Neuronal stem cell (in vitro differentiated cells): ENCODE results near the gene CLNK.
A peak's percentile ranks its signal among the peaks of the same experiment; 100 is the strongest.

Source experiments
- DNase-seq: peaks from one replicate; pipeline ENCODE4 v3.0.0-alpha.2; 2013; ENCODE audit warnings: low spot score
- H2AFZ ChIP-seq: one replicate; pipeline ENCODE4 v1.6.1; 2013; ENCODE audit warnings: mild to moderate bottlenecking, low read length, inconsistent platforms
- H2AK5ac ChIP-seq: 2 replicates; pipeline ENCODE4 v1.6.1; 2013; ENCODE audit warnings: low read depth, mild to moderate bottlenecking, inconsistent platforms, low read length, moderate library complexity, mixed read lengths
- H2BK120ac ChIP-seq: 2 replicates; pipeline ENCODE4 v1.6.1; 2013; ENCODE audit warnings: low read depth, mild to moderate bottlenecking, inconsistent platforms, low read length, moderate library complexity, mixed read lengths
- H2BK12ac ChIP-seq: one replicate; pipeline ENCODE4 v1.6.1; 2013; ENCODE audit warnings: low read length, inconsistent platforms
- H2BK15ac ChIP-seq: 2 replicates; pipeline ENCODE4 v1.6.1; 2013; ENCODE audit warnings: mild to moderate bottlenecking, low read length, inconsistent platforms, mixed read lengths
- H2BK5ac ChIP-seq: one replicate; pipeline ENCODE4 v1.6.1; 2013; ENCODE audit warnings: inconsistent platforms, mild to moderate bottlenecking, low read length, moderate library complexity
- H3K14ac ChIP-seq: one replicate; pipeline ENCODE4 v1.6.1; 2013; ENCODE audit warnings: low read length, inconsistent platforms
- H3K18ac ChIP-seq: 2 replicates; pipeline ENCODE4 v1.6.1; 2013; ENCODE audit warnings: low read length, inconsistent platforms
- H3K23ac ChIP-seq: 2 replicates; pipeline ENCODE4 v1.6.1; 2013; ENCODE audit warnings: low read depth, mild to moderate bottlenecking, mixed read lengths, low read length, inconsistent platforms; ENCODE audit not compliant: poor library complexity
- H3K27ac ChIP-seq: replicated peaks from 3 replicates; pipeline ENCODE4 v1.5.1; 2013; ENCODE audit warnings: low read length, inconsistent platforms
- H3K27me3 ChIP-seq, 3 experiments: 2 replicates each; pipeline ENCODE4 v1.6.1; 2013; ENCODE audit warnings: low read length in 3 of 3, mild to moderate bottlenecking in 2 of 3, inconsistent platforms in 1 of 3, low read depth in 1 of 3, mixed read lengths in 1 of 3, moderate library complexity in 1 of 3; ENCODE audit not compliant: control insufficient read depth in 3 of 3, insufficient read depth in 3 of 3
- H3K36me3 ChIP-seq, 2 donors: replicated peaks in 1 of 2; 2 replicates each; pipeline ENCODE4 v1.6.1; 2013; ENCODE audit warnings: low read length in 2 of 2; ENCODE audit not compliant: control insufficient read depth in 2 of 2, insufficient read depth in 2 of 2
- H3K4ac ChIP-seq: 2 replicates; pipeline ENCODE4 v1.6.1; 2013; ENCODE audit warnings: inconsistent platforms, mild to moderate bottlenecking, low read length, moderate library complexity
- H3K4me1 ChIP-seq, 2 donors: 1 replicate in 1 of 2; 2 replicates in 1 of 2; pipeline ENCODE4 v1.6.1; 2013; ENCODE audit warnings: low read length in 2 of 2, low read depth in 1 of 2; ENCODE audit not compliant: control insufficient read depth in 2 of 2, insufficient read depth in 1 of 2
- H3K4me2 ChIP-seq: one replicate; pipeline ENCODE4 v1.6.1; 2013; ENCODE audit warnings: mild to moderate bottlenecking, low read length, inconsistent platforms; ENCODE audit not compliant: insufficient read depth, poor library complexity, severe bottlenecking
- H3K4me3 ChIP-seq, 2 donors: 2 replicates each; pipeline ENCODE4 v1.5.1; 2013; ENCODE audit warnings: low read length in 2 of 2, mild to moderate bottlenecking in 2 of 2, inconsistent platforms in 1 of 2, moderate library complexity in 1 of 2
- H3K79me1 ChIP-seq: one replicate; pipeline ENCODE4 v1.6.1; 2013; ENCODE audit warnings: low read depth, mild to moderate bottlenecking, inconsistent platforms, low read length, moderate library complexity
- H3K9ac ChIP-seq: one replicate; pipeline ENCODE4 v1.6.1; 2013; ENCODE audit warnings: mild to moderate bottlenecking, low read depth, low read length, inconsistent platforms; ENCODE audit not compliant: poor library complexity
- H3K9me3 ChIP-seq, 2 donors: replicated peaks in 1 of 2; 2 replicates each; pipeline versions ENCODE3 to v1.6.1; 2013; ENCODE audit warnings: low read length in 2 of 2, mild to moderate bottlenecking in 2 of 2, inconsistent platforms in 1 of 2, low read depth in 1 of 2, mixed read lengths in 1 of 2, moderate library complexity in 1 of 2; ENCODE audit not compliant: control insufficient read depth in 2 of 2, insufficient read depth in 1 of 2
- H4K8ac ChIP-seq: one replicate; pipeline ENCODE4 v1.6.1; 2013; ENCODE audit warnings: low read depth, mild to moderate bottlenecking, inconsistent platforms, low read length, moderate library complexity
- H4K91ac ChIP-seq: one replicate; pipeline ENCODE4 v1.6.1; 2013; ENCODE audit warnings: low read length, low read depth, mild to moderate bottlenecking, inconsistent platforms; ENCODE audit not compliant: poor library complexity
- WGBS, 2 donors: extraction: QIAGEN DNeasy Blood & Tissue Kit; methylation state at CpG; one replicate each; pipeline ENCODE4 v1.1.7; 2013; ENCODE audit warnings: missing lambda C conversion rate in 2 of 2, mixed read lengths in 1 of 2; ENCODE audit not compliant: insufficient read length in 2 of 2, insufficient replicate concordance in 1 of 2; ENCODE audit errors: extremely low coverage in 2 of 2; 5-methylcytosine and 5-hydroxymethylcytosine counted together

CLNK gene

GRCh38 chr4:10534820-10535219 lies 149.7 kb downstream of the CLNK start:
- Histone ChIP-seq H3K14ac (no peak overlapping the region), H2BK120ac (no peak overlapping the region), H3K4ac (no peak overlapping the region), H3K36me3 (no peaks in the 10 kb centered on the region), H2AFZ (no peak overlapping the region), H3K9ac (no peak overlapping the region), H3K27ac (no peak overlapping the region), H3K4me3 (no peak overlapping the region), H3K18ac (no peak overlapping the region), H3K4me1 (peaks cover 0 to 10% of the 10 kb centered on the region in 2 donors), H4K8ac (no peak overlapping the region), H4K91ac (no peak overlapping the region), H3K4me2 (no peak overlapping the region), H3K23ac (no peak overlapping the region), H2AK5ac (no peak overlapping the region), H2BK5ac (no peak overlapping the region), H3K79me1 (no peaks in the 10 kb centered on the region), H3K27me3 (no peaks in the 10 kb centered on the region), H3K9me3 (no peaks in the 10 kb centered on the region), H2BK12ac (no peak overlapping the region), H2BK15ac (no peak overlapping the region)
- no peak for DNase-seq
- no CpG with 5 or more reads among the region's 6 CpGs for WGBS, 2 donors

GRCh38 chr4:10532155-10532554 lies 152.4 kb downstream of the CLNK start:
- Histone ChIP-seq H3K14ac (no peak overlapping the region), H2BK5ac (no peak overlapping the region), H2BK12ac (no peak overlapping the region), H3K36me3 (no peaks in the 10 kb centered on the region), H3K9ac (no peak overlapping the region), H3K79me1 (no peaks in the 10 kb centered on the region), H3K18ac (no peak overlapping the region), H3K4me2 (no peak overlapping the region), H3K23ac (no peak overlapping the region), H2AFZ (no peak overlapping the region), H3K4me1 (peaks cover 0 to 10% of the 10 kb centered on the region in 2 donors), H3K4ac (no peak overlapping the region), H3K27me3 (peaks cover 0 to 5% (median 0%) of the 10 kb centered on the region in 3 experiments), H4K91ac (no peak overlapping the region), H2BK15ac (no peak overlapping the region), H2AK5ac (no peak overlapping the region), H2BK120ac (no peak overlapping the region), H3K27ac (no peak overlapping the region), H3K9me3 (no peaks in the 10 kb centered on the region), H3K4me3 (no peak overlapping the region), H4K8ac (no peak overlapping the region)
- WGBS, 2 donors, result no CpG with 5 or more reads among the region's 2 CpGs
- no peak for DNase-seq

- Histone ChIP-seq H3K4me3 (no peak overlapping the region), H2BK5ac (no peak overlapping the region), H3K14ac (no peak overlapping the region), H3K4ac (no peak overlapping the region), H3K18ac (no peak overlapping the region), H3K27me3 (peaks cover 0 to 5% (median 0%) of the 10 kb centered on the region in 3 experiments), H2AFZ (no peak overlapping the region), H3K23ac (no peak overlapping the region), H3K9ac (no peak overlapping the region), H2BK15ac (no peak overlapping the region), H2AK5ac (peak overlapping the region; percentile 3), H3K27ac (no peak overlapping the region), H3K79me1 (no peaks in the 10 kb centered on the region), H4K8ac (no peak overlapping the region), H2BK12ac (no peak overlapping the region), H2BK120ac (no peak overlapping the region), H3K4me1 (peaks cover 0 to 6% of the 10 kb centered on the region in 2 donors), H4K91ac (no peak overlapping the region), H3K4me2 (no peak overlapping the region), H3K36me3 (no peaks in the 10 kb centered on the region), H3K9me3 (no peaks in the 10 kb centered on the region)
- WGBS, 2 donors, result no CpG with 5 or more reads among the region's 11 CpGs
- DNase-seq, result no peak
These were observed 154.3 kb downstream of the CLNK start for GRCh38 chr4:10530137-10530786.

- no peak for DNase-seq
- Histone ChIP-seq H3K79me1 (no peaks in the 10 kb centered on the region), H2BK12ac (no peak overlapping the region), H3K9me3 (no peaks in the 10 kb centered on the region), H3K27ac (no peak overlapping the region), H3K4ac (no peak overlapping the region), H2BK120ac (no peak overlapping the region), H2BK5ac (no peak overlapping the region), H2AK5ac (no peak overlapping the region), H3K36me3 (no peaks in the 10 kb centered on the region), H3K9ac (no peak overlapping the region), H3K4me3 (no peak overlapping the region), H4K8ac (no peak overlapping the region), H4K91ac (no peak overlapping the region), H2AFZ (no peak overlapping the region), H2BK15ac (no peak overlapping the region), H3K27me3 (peaks cover 0 to 5% (median 0%) of the 10 kb centered on the region in 3 experiments), H3K18ac (no peak overlapping the region), H3K4me2 (no peak overlapping the region), H3K23ac (no peak overlapping the region), H3K14ac (no peak overlapping the region), H3K4me1 (peaks cover 0 to 5% of the 10 kb centered on the region in 2 donors)
- WGBS, 2 donors, result no CpG with 5 or more reads among the region's 2 CpGs
These were observed 155.1 kb downstream of the CLNK start for GRCh38 chr4:10529291-10530136.
